ENCODE measurements around the gene ZXDC. TPM values are rescaled to one million over a fixed set of nuclear protein-coding genes. Genes with fewer than 3 reads are reported as not detected.

Gene ZXDC
- polyA plus RNA-seq, 12 donors: 16.3 to 29.1 (median 26.1) TPM; not detected in 1

DNA sequence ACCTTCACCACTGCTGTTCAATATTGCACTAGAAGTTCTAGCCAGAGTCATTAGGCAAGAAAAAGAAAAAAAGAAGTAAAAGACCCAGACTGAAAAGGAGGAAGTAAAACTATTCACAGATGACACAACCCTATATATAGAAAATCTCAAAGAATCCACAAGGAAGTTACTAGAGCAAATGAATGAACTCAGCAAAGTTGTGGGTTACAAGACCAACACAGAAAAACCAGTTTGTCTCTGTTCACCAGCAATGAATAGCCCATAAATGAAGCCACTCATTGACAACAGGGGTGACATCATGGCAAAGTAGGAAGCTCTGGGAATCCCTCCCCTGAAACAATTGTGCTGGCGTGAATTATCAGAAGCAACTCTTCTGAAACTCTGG, 76.3 kb downstream of the ZXDC start:
- no peak for DNase-seq

- DNase-seq: no peak
Observed at GRCh38 chr3:126398423-126399350, 77.0 kb downstream of the ZXDC start.

- DNase-seq: no peak
Observed at GRCh38 chr3:126397610-126398422, 77.9 kb downstream of the ZXDC start.

DNA sequence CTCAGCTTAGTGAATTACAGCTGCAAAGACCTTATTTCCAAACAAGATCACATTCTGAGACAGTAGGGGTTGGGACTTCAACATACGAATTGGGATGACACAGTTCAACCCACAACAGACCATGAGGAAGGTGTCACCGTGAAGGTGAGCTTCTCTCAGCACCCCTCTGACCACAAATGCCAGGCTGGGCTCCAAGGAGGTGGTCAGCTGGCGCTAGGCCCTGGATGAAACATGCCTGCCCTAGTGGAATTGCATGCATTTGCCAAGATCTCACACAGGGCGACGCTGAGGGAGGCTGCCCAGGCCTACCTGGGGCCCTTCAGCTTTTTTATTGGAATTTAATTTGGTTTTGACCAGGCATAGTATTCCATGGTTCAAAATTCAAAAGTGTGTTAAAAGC, 79.2 kb downstream of the ZXDC start:
- no peak for DNase-seq

- no peak for DNase-seq
Observed at GRCh38 chr3:126395846-126396513, 79.7 kb downstream of the ZXDC start.

- no peak for DNase-seq
Observed at GRCh38 chr3:126394977-126395321, 80.7 kb downstream of the ZXDC start.

DNA sequence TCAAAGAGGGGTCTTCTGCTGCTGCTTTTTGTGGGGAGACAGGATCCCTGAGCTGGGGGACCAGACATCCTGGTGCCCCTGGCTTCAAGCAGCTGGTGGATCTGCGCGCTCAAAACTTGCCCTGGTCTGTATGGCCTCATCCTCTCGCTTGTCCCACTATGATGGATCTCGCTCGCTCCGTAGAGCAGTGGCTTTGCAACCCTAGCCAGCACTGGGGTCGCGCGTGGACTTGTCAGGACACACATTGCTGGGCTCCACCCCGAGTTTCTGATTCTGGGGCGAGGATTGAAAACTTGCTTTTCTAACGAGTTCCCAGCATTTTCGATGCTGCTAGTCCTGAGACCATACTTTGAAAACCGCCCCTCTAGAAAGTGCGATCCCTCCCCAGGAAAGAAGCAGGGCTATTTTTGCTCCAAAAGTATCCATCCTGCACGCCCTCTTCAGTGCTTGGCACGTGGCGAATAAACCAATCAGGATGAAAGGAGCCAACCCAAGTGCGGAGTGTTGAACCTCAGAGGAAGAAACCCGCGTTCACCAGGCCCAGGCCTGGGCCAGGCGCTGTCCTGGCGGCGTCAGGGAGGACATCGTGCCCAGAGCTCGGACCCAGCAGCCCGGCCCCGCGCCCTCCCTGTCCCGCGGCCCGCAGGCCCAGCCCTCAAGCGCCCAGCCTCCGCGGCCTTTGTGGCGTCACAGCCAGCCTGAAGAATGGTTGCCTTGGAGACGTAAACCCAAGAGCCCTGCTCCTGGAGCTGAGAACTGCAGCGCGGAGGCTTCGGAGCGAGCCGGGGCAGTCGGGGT, 81.3 kb downstream of the ZXDC start, which contains the start of gene CFAP100:
Gene CFAP100 (plus strand): TSS at position 731 of the 798 bp plus-strand sequence. CDS start 1,092 bp downstream, outside the sequence.
- DNase-seq: peak; percentile 39

DNA sequence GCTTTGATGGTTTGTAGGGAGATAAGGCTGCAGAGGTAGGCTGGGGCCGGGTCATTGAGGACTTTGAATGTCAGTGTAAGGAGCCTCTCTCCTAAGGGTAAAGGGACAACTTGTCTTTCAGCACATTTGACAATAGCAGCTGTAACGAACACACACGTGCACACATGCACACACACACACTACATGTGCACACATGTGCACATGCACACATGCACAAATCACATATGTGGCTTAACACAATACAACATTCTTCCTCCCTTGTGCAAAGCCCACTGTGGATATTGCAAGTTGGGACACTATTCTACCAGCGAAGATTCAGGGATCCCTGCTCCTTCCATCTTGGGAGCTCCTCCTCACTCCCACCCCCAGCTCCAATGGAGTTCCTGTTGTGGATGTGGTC, 82.1 kb downstream of the ZXDC start:
- no peak for DNase-seq

- DNase-seq: no peak
Observed at GRCh38 chr3:126392246-126392645, 83.4 kb downstream of the ZXDC start.

- DNase-seq: no peak
Observed at GRCh38 chr3:126391631-126392030, 84.1 kb downstream of the ZXDC start.

GRCh38 chr3:126390751-126391150, 84.9 kb downstream of the ZXDC start:
- no peak for DNase-seq

DNA sequence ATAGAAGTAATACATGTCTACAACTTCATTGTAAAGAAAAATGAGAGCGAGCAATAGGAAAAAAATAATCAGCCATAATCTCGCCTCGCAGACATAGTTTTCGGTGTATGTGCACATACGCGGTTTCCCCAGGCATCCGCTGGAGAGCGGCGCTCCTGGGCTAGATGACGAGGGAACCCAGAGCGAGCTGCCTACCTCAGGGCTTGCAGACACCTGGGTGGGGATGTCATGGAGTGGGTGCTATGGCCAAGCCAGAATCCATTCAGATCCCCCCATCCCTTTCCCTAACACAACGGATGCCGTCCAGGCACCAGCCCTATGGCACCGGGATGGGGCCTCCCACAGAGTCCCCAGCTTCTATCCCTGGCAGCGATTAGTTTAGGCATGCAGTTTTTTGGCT, 85.5 kb downstream of the ZXDC start:
- DNase-seq: no peak

GRCh38 chr3:126389794-126390146, 85.9 kb downstream of the ZXDC start:
- no peak for DNase-seq

- peak; percentile 81 for DNase-seq
Observed at GRCh38 chr3:126389112-126389793, 86.4 kb downstream of the ZXDC start.

Other genes with a start within 250 kb of the ZXDC start
- gene KLF15, start 118.5 kb downstream of the ZXDC start, polyA plus RNA-seq (ENCODE audit: insufficient read length in 12 of 12): 1 to 10 TPM in 4 of 12 donors, under 1 TPM in 6, not detected in 2; 0.42 to 2.0 (median 0.90) TPM
- gene CFAP100, start 81.0 kb downstream of the ZXDC start, polyA plus RNA-seq (ENCODE audit: insufficient read length in 12 of 12): 1 to 10 TPM in 1 of 12 donors, under 1 TPM in 5, not detected in 6; 0.12 to 1.1 (median 0.93) TPM
- gene UROC1, start 41.9 kb upstream of the ZXDC start, polyA plus RNA-seq (ENCODE audit: insufficient read length in 12 of 12): under 1 TPM in 2 of 12 donors, not detected in 10; 0.11 to 0.19 TPM
- 10 to 100 TPM in 1 of 12 donors, under 1 TPM in 8, not detected in 3; 0.11 to 24.0 (median 0.21) TPM for gene CHST13, start 48.3 kb upstream of the ZXDC start, polyA plus RNA-seq (ENCODE audit: insufficient read length in 12 of 12)
- under 1 TPM in 1 of 12 donors, not detected in 11; 0.09 TPM for gene C3orf22, start 83.0 kb upstream of the ZXDC start, polyA plus RNA-seq (ENCODE audit: insufficient read length in 12 of 12)
- 10 to 100 TPM in 3 of 12 donors, 1 to 10 TPM in 7, not detected in 2; 7.5 to 10.9 (median 9.5) TPM for gene TXNRD3, start 179.2 kb upstream of the ZXDC start, polyA plus RNA-seq (ENCODE audit: insufficient read length in 12 of 12)
- gene CHCHD6, start 228.3 kb upstream of the ZXDC start, polyA plus RNA-seq (ENCODE audit: insufficient read length in 12 of 12): 10 to 100 TPM in 2 of 12 donors, 1 to 10 TPM in 9, not detected in 1; 4.7 to 12.8 (median 7.3) TPM

Data from muscle of arm (tissue), 12 donors.